HS-5 (cell line): ENCODE results near the gene ATP13A1.
"Not testable (repeated sequence)": the region's sequence is repeated elsewhere in the genome, so short reads cannot be mapped to it uniquely, and the experiment has no call there.

ENCODE experiments used
- DNase-seq: peaks from one replicate; pipeline ENCODE4 v3.0.0-alpha.2; 2012; ENCODE audit warnings: low read depth

ATP13A1 gene

DNA sequence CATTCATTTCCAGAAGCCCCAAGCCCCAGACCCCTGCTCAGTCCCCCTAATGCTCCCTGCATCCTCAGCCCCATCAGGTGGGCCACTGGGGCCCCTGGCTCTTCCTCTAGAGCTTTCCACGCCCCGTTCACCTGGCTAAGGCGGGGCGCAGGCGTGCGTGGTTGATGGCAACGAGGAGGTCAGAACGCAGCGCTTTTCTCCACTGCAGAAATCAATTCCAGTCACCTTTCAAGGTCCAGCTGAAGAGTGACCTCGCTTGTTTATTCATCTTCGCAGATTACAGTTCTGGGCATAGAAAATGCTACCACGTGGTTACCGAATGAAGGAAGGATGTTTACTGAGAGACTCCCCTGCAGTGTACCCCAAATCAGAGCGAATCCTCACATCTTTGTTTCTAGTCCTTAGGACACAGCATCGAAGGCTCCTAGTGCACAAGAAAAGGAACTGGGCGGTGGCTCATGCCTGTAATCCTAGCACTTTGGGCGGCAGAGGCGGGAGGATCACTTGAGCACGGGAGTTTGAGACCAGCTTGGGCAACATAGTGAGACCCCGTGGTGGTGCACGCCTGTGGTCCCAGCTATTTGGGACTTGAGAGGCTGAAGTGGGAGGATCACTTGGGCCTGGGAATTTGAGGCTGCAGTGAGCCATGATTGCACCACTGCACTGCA, 44.2 kb downstream of the ATP13A1 start:
- DNase-seq, result no peak

DNA sequence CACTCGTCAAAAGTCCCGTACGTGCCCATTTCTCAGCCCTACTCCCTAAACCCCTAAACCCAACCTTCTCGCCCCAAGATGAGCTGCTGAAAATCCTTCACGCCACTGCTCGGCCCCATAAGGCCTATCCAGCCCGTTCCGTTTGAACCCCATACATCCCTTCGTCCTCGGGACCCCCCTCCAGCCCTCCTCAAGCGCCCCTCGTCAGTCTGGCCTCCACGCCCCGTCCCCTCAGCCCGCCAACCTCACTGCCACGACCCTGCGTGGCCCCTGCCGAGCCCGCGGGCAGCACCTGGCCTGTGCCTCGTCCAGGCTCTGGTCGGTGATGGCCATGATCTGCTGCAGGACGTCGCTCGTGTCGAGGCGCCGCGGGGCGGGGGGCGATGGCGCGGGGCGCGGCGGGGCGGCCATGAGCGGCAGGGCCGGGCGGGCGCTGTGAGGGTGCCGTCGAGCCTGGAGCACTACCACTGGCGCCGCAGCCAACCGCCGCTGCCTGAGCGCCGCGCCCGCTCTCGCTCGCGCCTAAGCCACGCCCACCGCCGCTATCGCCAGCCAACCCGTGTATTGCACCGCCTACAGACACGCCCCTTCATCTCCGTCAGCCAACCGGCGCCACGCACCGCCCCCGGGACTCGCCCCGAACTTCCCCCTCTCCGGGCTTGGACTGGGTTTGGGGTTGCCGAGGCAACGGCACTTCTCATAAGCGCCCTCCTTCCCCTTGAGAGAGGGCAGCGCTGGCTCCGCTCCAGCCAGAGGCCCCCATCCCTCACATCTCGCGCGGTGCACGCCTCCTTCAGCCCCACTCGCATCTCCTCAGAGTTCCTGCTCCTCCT, 45.0 kb downstream of the ATP13A1 start, which contains the start of gene PBX4:
Gene PBX4 (minus strand): TSS at position 469 of the 833 bp plus-strand sequence. CDS start 58 bp downstream, at position 411.
- DNase-seq, result peak; percentile 63

DNA sequence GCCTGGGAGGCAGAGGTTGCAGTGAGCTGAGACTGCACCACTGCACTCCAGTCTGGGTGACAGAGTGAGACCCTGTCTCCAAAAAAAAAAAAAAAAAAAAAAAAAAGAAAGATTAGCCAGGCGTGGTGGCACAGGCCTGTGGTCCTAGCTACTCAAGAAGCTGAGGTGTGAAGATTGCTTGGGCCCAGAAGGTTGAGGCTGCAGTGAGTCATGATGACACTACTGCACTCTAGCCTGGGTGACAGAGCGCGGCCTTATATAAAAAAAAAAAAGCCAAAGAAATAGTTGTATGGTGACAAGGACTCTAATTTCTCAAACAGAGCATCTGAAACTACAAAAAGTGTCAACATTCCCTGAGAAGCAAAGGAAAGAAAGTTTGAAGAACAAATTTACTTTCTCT, 48.4 kb downstream of the ATP13A1 start:
- peak; percentile 30 for DNase-seq

DNA sequence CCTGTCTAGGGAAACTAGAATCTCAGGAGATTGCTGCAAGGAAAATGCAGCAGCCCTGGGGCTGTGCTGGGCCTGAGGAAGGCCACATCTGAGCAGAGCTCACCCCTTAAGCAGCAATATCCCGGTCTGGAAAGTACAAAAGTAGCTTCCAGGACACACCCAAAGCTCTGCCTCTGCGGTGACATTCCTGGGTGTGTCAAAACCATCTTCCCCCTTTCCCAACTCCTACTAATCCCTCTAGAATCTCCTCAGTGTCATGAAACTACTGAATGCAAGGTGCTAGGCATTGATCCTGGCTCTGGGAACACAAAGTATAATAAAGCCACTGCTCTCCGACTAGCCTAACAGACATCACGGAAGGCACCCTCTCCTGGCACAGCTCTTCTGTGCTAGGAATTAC, 50.0 kb downstream of the ATP13A1 start:
- no peak for DNase-seq

DNA sequence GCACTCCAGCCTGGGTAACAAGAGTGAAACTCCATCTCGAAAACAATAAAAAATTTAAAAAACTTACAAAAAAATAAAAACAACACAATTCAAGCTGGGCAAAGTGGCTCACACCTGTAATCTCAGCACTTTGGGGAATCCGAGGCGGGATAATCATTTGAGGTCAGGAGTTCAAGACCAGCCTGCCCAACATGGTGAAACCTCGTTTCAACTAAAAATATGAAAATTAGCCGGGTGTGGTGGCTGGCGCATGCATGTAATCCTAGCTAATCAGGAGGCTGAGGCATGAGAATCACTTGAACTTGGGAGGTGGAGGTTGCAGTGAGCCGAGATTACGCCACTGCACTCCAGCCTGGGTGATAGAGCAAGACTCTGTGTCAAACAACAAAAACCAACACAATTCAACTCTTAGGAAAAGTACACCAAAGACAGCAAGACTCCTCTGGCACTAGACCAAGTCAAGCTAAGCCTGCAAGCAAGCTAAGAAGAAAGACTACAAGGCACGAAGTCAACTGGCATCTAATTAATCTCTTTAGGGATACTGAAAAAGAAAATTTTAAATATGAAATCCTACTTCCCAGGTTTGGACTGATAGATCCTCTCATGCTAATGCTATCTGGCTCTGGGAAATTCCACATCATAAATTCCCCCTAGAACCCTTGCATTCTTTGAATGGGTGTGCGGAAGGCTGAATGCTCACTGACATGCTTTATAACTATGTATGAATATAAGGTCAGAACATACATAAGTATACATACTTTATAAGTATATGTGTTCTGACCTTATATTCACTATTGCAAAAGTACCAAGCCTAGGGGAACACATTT, 52.9 kb downstream of the ATP13A1 start:
- DNase-seq, result no peak

DNA sequence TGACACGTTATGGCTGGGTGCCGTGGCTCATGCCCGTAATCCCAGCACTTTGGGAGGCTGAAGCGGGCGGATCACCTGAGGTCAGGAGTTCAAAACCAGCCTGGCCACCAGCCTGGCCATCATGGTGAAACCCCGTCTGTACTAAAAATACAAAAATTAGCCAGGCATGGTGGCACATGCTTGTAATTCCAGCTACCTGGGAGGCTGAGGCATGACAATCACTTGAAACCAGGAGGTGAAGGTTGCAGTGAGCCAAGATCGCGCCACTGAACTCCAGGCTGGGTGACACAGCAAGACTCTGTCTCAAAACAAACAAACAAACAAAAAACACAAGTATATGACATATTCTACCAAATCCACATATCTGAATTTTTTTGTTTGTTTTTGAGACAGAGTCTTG, 56.8 kb downstream of the ATP13A1 start:
- DNase-seq, result not testable (repeated sequence)

DNA sequence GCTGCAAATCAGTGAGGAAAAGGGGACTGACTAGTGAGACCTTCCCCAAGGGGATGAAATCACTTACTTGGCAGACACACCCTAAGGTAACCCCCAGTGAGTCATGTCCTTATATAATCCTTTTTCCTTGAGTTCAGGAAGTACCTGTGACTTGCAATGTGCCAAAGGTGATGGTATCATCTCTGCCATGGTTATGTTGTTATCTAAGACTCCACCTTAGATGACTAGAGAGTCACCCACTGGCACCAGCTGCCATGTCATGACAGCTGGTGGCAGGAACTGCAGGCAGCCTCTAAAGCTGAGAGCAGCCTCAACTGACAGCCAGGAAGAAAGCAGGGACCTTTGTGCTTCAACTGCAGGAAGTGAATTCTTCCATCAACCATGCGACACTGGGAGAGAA, 57.5 kb downstream of the ATP13A1 start:
- no peak for DNase-seq

DNA sequence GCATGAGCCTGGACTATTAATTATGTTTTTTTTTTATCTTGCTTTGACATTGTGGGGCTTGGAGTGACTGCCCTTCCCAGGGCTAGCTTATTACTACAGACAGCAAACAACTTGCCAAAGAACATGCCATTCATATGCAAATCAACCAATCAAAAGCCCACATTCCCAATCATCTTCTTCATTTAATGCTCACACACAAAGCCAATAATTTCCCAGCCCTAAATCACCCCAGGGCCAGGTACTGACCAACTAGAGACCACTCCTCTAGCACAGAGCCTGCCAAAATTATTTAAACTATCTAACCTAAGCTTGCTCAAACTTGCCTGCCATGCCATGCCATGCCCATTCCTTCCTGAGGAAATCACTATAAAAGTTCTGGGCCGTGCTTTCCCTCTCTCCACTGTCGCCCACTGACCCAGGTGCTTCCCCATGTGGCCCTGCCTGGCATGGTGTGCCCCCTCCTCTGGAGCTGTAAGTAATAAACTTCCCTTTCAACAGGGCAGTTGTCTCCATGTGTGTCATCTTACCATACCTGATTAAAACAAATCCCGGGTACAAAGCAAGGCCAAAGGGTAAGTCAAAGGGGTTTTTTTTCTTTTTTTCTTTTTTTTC, 60.7 kb downstream of the ATP13A1 start:
- DNase-seq, result no peak

DNA sequence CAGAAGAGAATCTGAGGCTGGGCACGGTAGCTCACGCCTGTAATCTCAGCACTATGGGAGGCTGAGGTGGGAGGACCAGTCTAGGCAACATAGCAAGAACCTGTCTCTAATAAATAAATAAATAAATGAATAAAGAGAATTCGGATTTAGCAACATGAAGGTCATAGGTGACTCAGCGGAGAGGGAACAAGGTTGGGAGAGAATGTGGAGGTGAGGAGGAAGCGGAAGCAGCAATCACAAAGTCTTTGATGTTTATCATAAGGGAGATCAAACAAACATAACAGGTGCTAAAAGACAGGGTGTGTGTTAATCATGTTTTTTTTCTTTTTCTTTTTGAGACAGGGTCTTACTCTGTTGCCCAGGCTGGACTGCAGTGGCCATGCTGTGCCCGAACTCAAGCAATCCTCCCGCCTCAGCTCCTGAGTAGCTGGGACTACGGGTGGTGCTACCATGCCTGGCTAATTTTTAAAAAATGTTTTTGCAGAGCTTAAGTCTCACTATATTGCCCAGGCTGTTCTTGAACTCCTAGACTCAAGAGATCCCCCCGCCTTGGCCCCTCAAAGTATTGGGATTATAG, 61.3 kb downstream of the ATP13A1 start:
- DNase-seq, result no peak

DNA sequence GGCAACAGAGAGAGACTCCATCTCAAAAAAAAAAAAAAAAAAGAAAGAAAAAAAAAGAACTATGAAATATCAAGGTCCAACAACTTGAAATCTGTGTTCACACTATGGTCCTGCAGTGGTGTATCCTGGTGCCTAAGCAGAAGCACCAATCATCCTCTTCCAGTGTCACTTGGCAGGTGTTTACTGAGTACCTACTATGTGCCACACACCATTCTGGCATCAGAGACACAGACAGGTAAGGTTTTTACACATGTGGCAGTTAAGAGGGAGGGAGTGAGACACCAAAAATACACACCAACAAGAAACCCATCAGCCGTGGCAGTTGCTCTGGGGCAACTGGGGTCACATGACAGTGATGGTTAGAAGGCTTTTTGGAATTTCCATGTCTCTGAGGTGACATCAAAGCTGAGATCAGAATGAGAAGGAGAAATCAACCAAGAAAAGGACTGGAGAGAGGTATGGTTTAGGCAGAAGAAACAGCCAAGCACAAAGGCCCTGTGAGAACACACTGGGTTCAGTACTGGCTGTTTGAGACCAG, 62.6 kb downstream of the ATP13A1 start:
- no peak for DNase-seq

DNA sequence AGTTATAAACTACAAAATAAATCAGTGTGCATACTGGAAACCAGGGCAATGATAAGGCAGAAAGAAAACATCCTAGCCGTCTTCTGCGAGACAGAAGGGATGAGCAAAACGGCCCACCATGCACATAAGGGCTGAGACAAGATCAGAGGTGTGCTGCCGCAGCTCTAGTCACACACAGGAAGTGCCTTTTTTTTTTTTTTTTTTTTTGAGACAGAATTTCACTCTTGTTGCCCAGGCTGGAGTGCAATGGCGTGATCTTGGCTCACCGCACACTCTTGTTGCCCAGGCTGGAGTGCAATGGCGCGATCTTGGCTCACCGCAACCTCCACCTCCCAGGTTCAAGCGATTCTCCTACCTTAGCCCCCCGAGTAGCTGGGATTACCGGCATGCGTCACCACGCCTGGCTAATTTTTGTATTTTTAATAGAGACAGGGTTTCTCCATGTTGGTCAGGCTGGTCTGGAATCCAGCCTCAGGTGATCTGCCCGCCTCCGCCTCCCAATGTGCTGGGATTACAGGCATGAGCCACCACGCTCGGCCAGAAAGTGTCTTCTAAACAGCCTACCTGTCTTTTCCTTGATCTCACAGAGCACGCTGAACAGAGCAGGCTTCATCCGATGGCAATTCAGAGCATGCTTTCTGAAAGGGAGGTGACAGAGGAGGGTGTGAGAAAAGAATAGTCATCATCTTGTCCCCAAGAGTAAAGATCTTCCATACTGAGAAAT, 64.6 kb downstream of the ATP13A1 start:
- not testable (repeated sequence) for DNase-seq

DNA sequence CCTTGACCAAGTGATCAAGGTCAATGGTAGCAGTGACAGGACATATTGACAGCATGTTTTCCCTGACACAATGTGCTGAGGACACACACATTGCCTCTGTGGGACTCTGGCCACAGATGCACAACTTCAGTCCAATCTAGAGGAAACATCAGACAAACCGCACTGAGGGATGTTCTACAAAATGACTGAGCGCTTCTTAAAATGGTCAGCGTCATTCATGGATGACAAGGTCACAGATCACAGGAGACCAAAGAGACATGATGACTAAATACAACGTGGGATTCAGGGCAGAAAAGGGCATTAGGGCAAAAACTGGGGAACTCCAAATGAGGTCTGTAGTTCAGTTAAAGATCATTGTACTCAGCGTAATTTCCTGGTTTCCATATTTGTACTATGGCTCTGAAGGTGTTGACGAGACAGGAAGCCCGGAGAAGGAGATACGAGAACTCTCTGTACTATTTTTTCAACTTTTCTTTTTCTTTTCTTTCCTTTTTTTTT, 65.6 kb downstream of the ATP13A1 start:
- DNase-seq, result no peak
